ENCODE measurements around the gene SPTSSA.

The SPTSSA gene

GRCh38 chr14:34496679-34497513 lies 34.9 kb upstream of the SPTSSA start:
- no peaks in the 10 kb centered on the region for H4K20me1 ChIP-seq (ENCODE audit: insufficient read depth, low read length)
- H3K9ac ChIP-seq (ENCODE audit: low read length), result no peak overlapping the region
- H3K9me3 ChIP-seq (ENCODE audit: insufficient read depth, low read length), result no peaks in the 10 kb centered on the region
- H3K36me3 ChIP-seq (replicated peaks; ENCODE audit: low read depth, low read length), result no peaks in the 10 kb centered on the region
- no peak overlapping the region for H3K27ac ChIP-seq (ENCODE audit: low read length)
- no peaks in the 10 kb centered on the region for H3K4me1 ChIP-seq (ENCODE audit: low read length)
- no peak overlapping the region for H3K4me2 ChIP-seq (ENCODE audit: low read length)
- H3K4me3 ChIP-seq (ENCODE audit: low read length), result no peak overlapping the region
- no peak for TF ChIP-seq EZH2phosphoT487 (IDR thresholded peaks at IDR 0.05; ENCODE audit: low read depth)
- no peak for TF ChIP-seq CTCF (IDR thresholded peaks at IDR 0.05; ENCODE audit: low read depth, low read length)
- H3K79me2 ChIP-seq (ENCODE audit: low read length), result no peaks in the 10 kb centered on the region
- H3K27me3 ChIP-seq (ENCODE audit: low read depth, low read length), result 0 out of 2 replicates have a peak, but pooled peaks cover 8% of the 10 kb centered on the region
- no peak overlapping the region for H2AFZ ChIP-seq (ENCODE audit: low read depth, low read length)

- 0 out of 2 replicates have a peak, but pooled peaks cover 8% of the 10 kb centered on the region for H3K27me3 ChIP-seq (ENCODE audit: low read depth, low read length)
- H3K27ac ChIP-seq (ENCODE audit: low read length), result no peak overlapping the region
- no peaks in the 10 kb centered on the region for H4K20me1 ChIP-seq (ENCODE audit: insufficient read depth, low read length)
- H3K4me2 ChIP-seq (ENCODE audit: low read length), result no peak overlapping the region
- no peak overlapping the region for H3K9ac ChIP-seq (ENCODE audit: low read length)
- no peaks in the 10 kb centered on the region for H3K36me3 ChIP-seq (replicated peaks; ENCODE audit: low read depth, low read length)
- H2AFZ ChIP-seq (ENCODE audit: low read depth, low read length), result no peak overlapping the region
- no peak for TF ChIP-seq EZH2phosphoT487 (IDR thresholded peaks at IDR 0.05; ENCODE audit: low read depth)
- no peak for TF ChIP-seq CTCF (IDR thresholded peaks at IDR 0.05; ENCODE audit: low read depth, low read length)
- no peak overlapping the region for H3K4me3 ChIP-seq (ENCODE audit: low read length)
- H3K9me3 ChIP-seq (ENCODE audit: insufficient read depth, low read length), result no peaks in the 10 kb centered on the region
- H3K79me2 ChIP-seq (ENCODE audit: low read length), result no peaks in the 10 kb centered on the region
- H3K4me1 ChIP-seq (ENCODE audit: low read length), result peaks cover 4% of the 10 kb centered on the region
Observed at GRCh38 chr14:34496007-34496678, 34.1 kb upstream of the SPTSSA start.

GRCh38 chr14:34489324-34489723 lies 27.3 kb upstream of the SPTSSA start:
- Histone ChIP-seq H3K27me3 (ENCODE audit: low read depth, low read length) (no peaks in the 10 kb centered on the region), H2AFZ (ENCODE audit: low read depth, low read length) (no peak overlapping the region), H3K9me3 (ENCODE audit: insufficient read depth, low read length) (no peaks in the 10 kb centered on the region), H4K20me1 (ENCODE audit: insufficient read depth, low read length) (no peaks in the 10 kb centered on the region), H3K36me3 (replicated peaks; ENCODE audit: low read depth, low read length) (no peaks in the 10 kb centered on the region), H3K79me2 (ENCODE audit: low read length) (no peaks in the 10 kb centered on the region), H3K4me2 (ENCODE audit: low read length) (no peak overlapping the region), H3K9ac (ENCODE audit: low read length) (no peak overlapping the region), H3K4me3 (ENCODE audit: low read length) (no peak overlapping the region), H3K4me1 (ENCODE audit: low read length) (peaks cover 8% of the 10 kb centered on the region), H3K27ac (ENCODE audit: low read length) (no peak overlapping the region)
- TF ChIP-seq CTCF (IDR thresholded peaks at IDR 0.05; ENCODE audit: low read depth, low read length) (no peak), EZH2phosphoT487 (IDR thresholded peaks at IDR 0.05; ENCODE audit: low read depth) (no peak)

- TF ChIP-seq CTCF (IDR thresholded peaks at IDR 0.05; ENCODE audit: low read depth, low read length) (no peak), EZH2phosphoT487 (IDR thresholded peaks at IDR 0.05; ENCODE audit: low read depth) (no peak)
Observed at GRCh38 chr14:34488528-34488927, 26.5 kb upstream of the SPTSSA start.

More at GRCh38 chr14:34488528-34488927, 26.5 kb upstream of the SPTSSA start:
- Histone ChIP-seq H3K27ac (ENCODE audit: low read length) (no peak overlapping the region), H3K4me2 (ENCODE audit: low read length) (no peak overlapping the region), H3K27me3 (ENCODE audit: low read depth, low read length) (no peaks in the 10 kb centered on the region), H3K4me1 (ENCODE audit: low read length) (peaks cover 8% of the 10 kb centered on the region), H3K9me3 (ENCODE audit: insufficient read depth, low read length) (no peaks in the 10 kb centered on the region), H3K9ac (ENCODE audit: low read length) (no peak overlapping the region), H3K79me2 (ENCODE audit: low read length) (no peaks in the 10 kb centered on the region), H3K4me3 (ENCODE audit: low read length) (no peak overlapping the region), H3K36me3 (replicated peaks; ENCODE audit: low read depth, low read length) (no peaks in the 10 kb centered on the region), H4K20me1 (ENCODE audit: insufficient read depth, low read length) (no peaks in the 10 kb centered on the region), H2AFZ (ENCODE audit: low read depth, low read length) (no peak overlapping the region)

All from OCI-LY3 (cell line).